Astrocyte of the cerebellum (primary cell): Measurements from ENCODE around the gene CTIF.

ENCODE experiments used
- DNase-seq: peaks from one replicate; pipeline ENCODE4 v3.0.0-alpha.2; 2011; ENCODE audit warnings: low read depth
- H3K4me3 ChIP-seq: 2 replicates; pipeline ENCODE4 v1.5.1; 2011; ENCODE audit warnings: mild to moderate bottlenecking, low read depth, low read length, moderate library complexity
- CTCF ChIP-seq: IDR thresholded peaks from 2 replicates; pipeline ENCODE4 v1.5.1; 2012; ENCODE audit warnings: low read length, low read depth, moderate library complexity, mild to moderate bottlenecking; ENCODE audit errors: missing control alignments
- in situ Hi-C: cut with HindIII; loops from 2 replicates; pipeline ENCODE4 v1.10.0; 2017; ENCODE audit warnings: low sequenced_read_pairs

Gene CTIF

GRCh38 chr18:48772457-48772856 lies 233.6 kb downstream of the CTIF start:
- DNase-seq, result no peak
- no peak overlapping the region for H3K4me3 ChIP-seq
- no peak for TF ChIP-seq CTCF
- in situ Hi-C loops, result loop anchor here (5.0 kb wide), 1 partner anchor 70 kb away; no protein-coding TSS in a partner anchor

GRCh38 chr18:48773821-48774220 lies 235.0 kb downstream of the CTIF start:
- TF ChIP-seq CTCF, result no peak
- no peak for DNase-seq
- no peak overlapping the region for H3K4me3 ChIP-seq
- in situ Hi-C loops, result loop anchor here (5.0 kb wide), 1 partner anchor 68 kb away; no protein-coding TSS in a partner anchor

- no peak for TF ChIP-seq CTCF
- in situ Hi-C loops, result loop anchor here (5.0 kb wide), 1 partner anchor 67 kb away; no protein-coding TSS in a partner anchor
- H3K4me3 ChIP-seq, result no peak overlapping the region
- DNase-seq, result no peak
Measured at GRCh38 chr18:48774941-48775340, 236.1 kb downstream of the CTIF start.

GRCh38 chr18:48775372-48776155 lies 236.7 kb downstream of the CTIF start:
- H3K4me3 ChIP-seq, result no peak overlapping the region
- in situ Hi-C loops, result no loop called here
- TF ChIP-seq CTCF, result no peak
- no peak for DNase-seq

GRCh38 chr18:48776156-48776555 lies 237.3 kb downstream of the CTIF start:
- DNase-seq, result no peak
- H3K4me3 ChIP-seq, result no peak overlapping the region
- TF ChIP-seq CTCF, result no peak
- in situ Hi-C loops, result no loop called here

- no peak overlapping the region for H3K4me3 ChIP-seq
- TF ChIP-seq CTCF, result no peak
- in situ Hi-C loops, result no loop called here
- DNase-seq, result no peak
Measured at GRCh38 chr18:48776641-48777025, 237.8 kb downstream of the CTIF start.
